Suprapubic skin (tissue), 3 donors: ENCODE data around the gene HAPLN3.

Experiments
- CTCF ChIP-seq, 2 donors: fragments of 200-600 bp in 1 of 2; fragments of 450-650 bp in 1 of 2; sonication (generic) in 1 of 2; IDR thresholded peaks; one replicate each; pipeline ENCODE4 v1.5.1; 2016 to 2019; ENCODE audit warnings: antibody characterized with exemption in 2 of 2, mild to moderate bottlenecking in 1 of 2, moderate library complexity in 1 of 2
- POLR2AphosphoS5 ChIP-seq, 3 donors: sonication (generic); formaldehyde crosslinking; IDR thresholded peaks; one replicate each; pipeline ENCODE4 v1.6.1; 2017; ENCODE audit warnings: antibody characterized with exemption in 3 of 3

- TF ChIP-seq CTCF (IDR thresholded peaks at IDR 0.05), result no peak
- TF ChIP-seq POLR2AphosphoS5 (IDR thresholded peaks at IDR 0.05), result no peak
Observed at GRCh38 chr15:88920186-88920891, 25.0 kb upstream of the HAPLN3 start.
